Skeletal muscle tissue (tissue), 4 donors: ENCODE results near the gene OCSTAMP. TPM values are rescaled to one million over a fixed set of nuclear protein-coding genes. Genes with fewer than 3 reads are reported as not detected.

Source experiments
- H3K27ac ChIP-seq: one replicate; pipeline ENCODE4 v1.7.0; 2013; ENCODE audit warnings: mild to moderate bottlenecking, low read depth, low read length, inconsistent platforms
- H3K27me3 ChIP-seq, 3 donors: one replicate each; pipeline ENCODE4 v1.7.0; 2013; ENCODE audit warnings: low read length in 3 of 3; ENCODE audit not compliant: control insufficient read depth in 3 of 3, insufficient read depth in 3 of 3
- H3K36me3 ChIP-seq, 3 donors: one replicate each; pipeline ENCODE4 v1.7.0; 2013; ENCODE audit warnings: low read length in 3 of 3; ENCODE audit not compliant: control insufficient read depth in 3 of 3, insufficient read depth in 3 of 3
- H3K4me1 ChIP-seq, 3 donors: one replicate each; pipeline ENCODE4 v1.7.0; 2013; ENCODE audit warnings: low read length in 3 of 3, mild to moderate bottlenecking in 3 of 3; ENCODE audit not compliant: control insufficient read depth in 3 of 3, insufficient read depth in 3 of 3
- H3K4me3 ChIP-seq, 3 donors: one replicate each; pipeline ENCODE4 v1.7.0; 2013; ENCODE audit warnings: low read length in 3 of 3
- H3K9ac ChIP-seq, 3 donors: one replicate each; pipeline ENCODE4 v1.7.0; 2013; ENCODE audit warnings: low read length in 3 of 3, mild to moderate bottlenecking in 3 of 3, moderate library complexity in 2 of 3, low read depth in 1 of 3
- H3K9me3 ChIP-seq, 3 donors: one replicate each; pipeline ENCODE4 v1.7.0; 2013; ENCODE audit warnings: low read length in 3 of 3; ENCODE audit not compliant: control insufficient read depth in 3 of 3
- total RNA-seq: library from RNA; depleted of rRNA; stranded (reverse); fragments of >200 nt; gene quantifications from one replicate; pipeline ENCODE4 v1.2.3, GENCODE V29; 2014
- donor health status: Osteomylitis.

Gene OCSTAMP
- total RNA-seq, 1 donor from 2014 or later: not detected

GRCh38 chr20:46494077-46494476 is 56.4 kb downstream of the OCSTAMP start:
- peaks cover 0 to 7% (median 0%) of the 10 kb centered on the region in 3 donors for H3K27me3 ChIP-seq
- H3K27ac ChIP-seq: no peak overlapping the region
- H3K9ac ChIP-seq: no peak overlapping the region
- no peak overlapping the region for H3K4me3 ChIP-seq
- no peaks in the 10 kb centered on the region for H3K4me1 ChIP-seq
- H3K9me3 ChIP-seq: peaks cover 0 to 3% (median 0%) of the 10 kb centered on the region in 3 donors
- no peaks in the 10 kb centered on the region for H3K36me3 ChIP-seq

GRCh38 chr20:46491354-46491753 is 59.1 kb downstream of the OCSTAMP start:
- Histone ChIP-seq H3K9ac (no peak overlapping the region), H3K27ac (no peak overlapping the region), H3K9me3 (no peaks in the 10 kb centered on the region), H3K4me1 (no peaks in the 10 kb centered on the region), H3K4me3 (no peak overlapping the region), H3K36me3 (no peaks in the 10 kb centered on the region), H3K27me3 (peaks cover 0 to 5% (median 0%) of the 10 kb centered on the region in 3 donors)

Other genes starting within 250 kb of the OCSTAMP start
- 0.52 TPM for gene CDH22, start 242.2 kb downstream of the OCSTAMP start, total RNA-seq
- gene ELMO2, start 144.0 kb downstream of the OCSTAMP start, total RNA-seq: 24.5 TPM
- gene ZNF334, start 37.1 kb downstream of the OCSTAMP start, total RNA-seq: 3.7 TPM
- 2.6 TPM for gene SLC13A3, start 100.8 kb upstream of the OCSTAMP start, total RNA-seq
- gene TP53RK, start 138.8 kb upstream of the OCSTAMP start, total RNA-seq: 15.7 TPM
- 24.0 TPM for gene SLC2A10, start 159.0 kb upstream of the OCSTAMP start, total RNA-seq